ENCODE results near the gene C2CD2L. TPM values are rescaled to one million over a fixed set of nuclear protein-coding genes. Genes with fewer than 3 reads are reported as not detected.
A peak's percentile ranks its signal among the peaks of the same experiment; 100 is the strongest.

The C2CD2L gene
- total and polyA plus RNA-seq, 2 of the 13 experiments (the other 11 are each of a cell fraction or from before 2014, with no cell fraction given), result 3.7 to 5.5 TPM

- TF ChIP-seq SETDB1 (CRISPR knock-in tag; IDR thresholded peaks at IDR 0.05; ENCODE audit: borderline replicate concordance) (no peak), GATAD2A (CRISPR knock-in tag; IDR thresholded peaks at IDR 0.05) (no peak), KLF16 (CRISPR knock-in tag; IDR thresholded peaks at IDR 0.05) (peak in 1 of 2 experiments; percentile 42; a peak in 1 of 4 replicates), MXD3 (CRISPR knock-in tag; IDR thresholded peaks at IDR 0.05) (peak; percentile 87; the same call in 1 of the 2 replicates), ZNF616 (CRISPR knock-in tag; IDR thresholded peaks at IDR 0.05; ENCODE audit: low read depth) (peak; percentile 72; the same call in 1 of the 2 replicates), MED8 (CRISPR knock-in tag; IDR thresholded peaks at IDR 0.05; ENCODE audit: insufficient replicate concordance) (no peak), KDM3A (CRISPR knock-in tag; IDR thresholded peaks at IDR 0.05; ENCODE audit: low read depth) (no peak), ZNF775 (CRISPR knock-in tag; IDR thresholded peaks at IDR 0.05; ENCODE audit: borderline replicate concordance) (no peak), MAFK (conservative IDR thresholded peaks at IDR 0.05 in 1 of 2, IDR thresholded peaks at IDR 0.05 in 1 of 2; ENCODE audit: low read length in 2 of 2) (no peak), MED13 (CRISPR knock-in tag; IDR thresholded peaks at IDR 0.05) (no peak), IRF1 (CRISPR knock-in tag; IDR thresholded peaks at IDR 0.05; ENCODE audit: low read depth) (no peak), RBM22 (optimal IDR thresholded peaks at IDR 0.05; ENCODE audit: low read length) (no peak), THAP7 (CRISPR knock-in tag; IDR thresholded peaks at IDR 0.05) (no peak), TRAFD1 (CRISPR knock-in tag; IDR thresholded peaks at IDR 0.05; ENCODE audit: borderline replicate concordance) (no peak), ZNF10 (CRISPR knock-in tag; IDR thresholded peaks at IDR 0.05; ENCODE audit: borderline replicate concordance, low read depth) (no peak), ZFP36 (IDR thresholded peaks at IDR 0.05; ENCODE audit: borderline replicate concordance, low read depth, low read length, partially characterized antibody) (no peak), GFI1 (CRISPR knock-in tag; IDR thresholded peaks at IDR 0.05; ENCODE audit: borderline replicate concordance) (no peak), ZNF274 (CRISPR knock-in tag; IDR thresholded peaks at IDR 0.05) (peak; percentile 51; the same call in 1 of the 2 replicates), ZNF615 (CRISPR knock-in tag; IDR thresholded peaks at IDR 0.05; ENCODE audit: borderline replicate concordance) (no peak), NBN (conservative IDR thresholded peaks at IDR 0.05) (no peak), KLF12 (CRISPR knock-in tag; IDR thresholded peaks at IDR 0.05; ENCODE audit: borderline replicate concordance) (no peak), XRCC5 (optimal IDR thresholded peaks at IDR 0.05; ENCODE audit: low read length) (peak; percentile 14), ZNF335 (CRISPR knock-in tag; IDR thresholded peaks at IDR 0.05) (no peak)
Measured at GRCh38 chr11:119121008-119121810, 14.1 kb downstream of the C2CD2L start, which contains the start of gene HINFP (continued).

Measured in HepG2 (cell line).